Stomach (tissue), 9 donors: ENCODE results near the gene CA5A. TPM values are rescaled to one million over a fixed set of nuclear protein-coding genes. Genes with fewer than 3 reads are reported as not detected.

Experiments
- DNase-seq, 2 donors: peaks; one replicate each; pipeline versions ENCODE4 v3.0.0 to v3.0.0-alpha.2; 2013 to 2019
- H3K27ac ChIP-seq, 5 donors: fragments of 200-600 bp in 4 of 5; sonication (generic) in 4 of 5; one replicate each; pipeline ENCODE4 v1.5.1; 2013 to 2019; ENCODE audit warnings: mild to moderate bottlenecking in 1 of 5, moderate library complexity in 1 of 5
- H3K27me3 ChIP-seq, 3 donors: fragments of 200-600 bp; sonication (generic); one replicate each; pipeline ENCODE4 v1.5.1; 2017 to 2019; ENCODE audit warnings: mixed run types in 1 of 3
- H3K36me3 ChIP-seq, 4 donors: fragments of 200-600 bp; sonication (generic); 1 replicate in 3 of 4; 2 replicates in 1 of 4; pipeline ENCODE4 v1.5.1; 2016 to 2019
- H3K4me1 ChIP-seq, 4 donors: fragments of 200-600 bp; sonication (generic); one replicate each; pipeline ENCODE4 v1.5.1; 2016 to 2019
- H3K4me3 ChIP-seq, 4 donors: fragments of 200-600 bp; sonication (generic) in 3 of 4; one replicate each; pipeline ENCODE4 v1.5.1; 2016 to 2019; ENCODE audit warnings: mild to moderate bottlenecking in 1 of 4
- H3K9me3 ChIP-seq, 4 donors: fragments of 200-600 bp; sonication (generic); one replicate each; pipeline ENCODE4 v1.5.1; 2016 to 2019
- EP300 ChIP-seq: sonication (generic); formaldehyde crosslinking; IDR thresholded peaks from one replicate; pipeline ENCODE4 v1.6.1; 2017; ENCODE audit warnings: antibody characterized with exemption
- POLR2A ChIP-seq, 4 donors: fragments of 450-650 bp; IDR thresholded peaks; one replicate each; pipeline ENCODE4 v1.6.1; 2016; ENCODE audit warnings: antibody characterized with exemption in 4 of 4, control low read depth in 2 of 4, mild to moderate bottlenecking in 1 of 4, moderate library complexity in 1 of 4
- POLR2AphosphoS5 ChIP-seq, 3 donors: sonication (generic); formaldehyde crosslinking; IDR thresholded peaks; one replicate each; pipeline ENCODE4 v1.6.1; 2016; ENCODE audit warnings: antibody characterized with exemption in 3 of 3
- WGBS, 5 donors: extraction: QIAGEN DNeasy Blood & Tissue Kit in 3 of 5; methylation state at CpG; one replicate each; pipeline versions ENCODE4 v1.1.5 to v1.1.7; 2013 to 2018; 5-methylcytosine and 5-hydroxymethylcytosine counted together
- intact Hi-C: fragments of 100-400 bp; cut with DNase I; formaldehyde crosslinking; loops from one replicate; pipeline ENCODE4 v1.15.1; 2023; ENCODE audit warnings: low total_unique reads
- polyA plus RNA-seq, 3 donors: library from polyadenylated mRNA; stranded (reverse); fragments of 200-250 nt; gene quantifications; one replicate each; pipeline ENCODE4 v1.2.3, GENCODE V29; 2013
- total RNA-seq, 5 donors: library from RNA; depleted of rRNA; stranded (reverse); fragments of >200 nt; gene quantifications; one replicate each; pipeline versions ENCODE4 v1.1.0 to v1.2.3, GENCODE V29; 2014 to 2016
- TF ChIP-seq, protein P1 (sequence below), 7 experiments: fragments of 450-650 bp in 4 of 7; fragments of 200-600 bp in 3 of 7; sonication (generic) in 3 of 7; IDR thresholded peaks; one replicate each; pipeline ENCODE4 v1.5.1; 2016 to 2019; ENCODE audit warnings: antibody characterized with exemption in 7 of 7, control low read depth in 2 of 7, mild to moderate bottlenecking in 1 of 7
- donor health status: healthy with polysubstance abuse.
- donor health status: Bipolar disorder and iron deficiency.
- donor health status: healthy.

Gene CA5A
- total and polyA plus RNA-seq, 8 donors = not detected

- peak overlapping the region in 2 of 5 donors; percentile 38 to 89 for H3K27ac ChIP-seq
- no peak overlapping the region for H3K4me3 ChIP-seq
- 58 to 78% (median 74%) methylated on average over 16 to 17 of the region's 17 CpGs for WGBS, 5 donors
- H3K9me3 ChIP-seq = no peaks in the 10 kb centered on the region
- no peak for DNase-seq
- intact Hi-C loops = no loop called here
- peaks cover 28 to 88% (median 66%) of the 10 kb centered on the region in 4 donors for H3K4me1 ChIP-seq
- no peaks in the 10 kb centered on the region for H3K27me3 ChIP-seq
- peaks cover 27 to 71% (median 34%) of the 10 kb centered on the region in 4 donors for H3K36me3 ChIP-seq
- TF ChIP-seq, protein P1, sequence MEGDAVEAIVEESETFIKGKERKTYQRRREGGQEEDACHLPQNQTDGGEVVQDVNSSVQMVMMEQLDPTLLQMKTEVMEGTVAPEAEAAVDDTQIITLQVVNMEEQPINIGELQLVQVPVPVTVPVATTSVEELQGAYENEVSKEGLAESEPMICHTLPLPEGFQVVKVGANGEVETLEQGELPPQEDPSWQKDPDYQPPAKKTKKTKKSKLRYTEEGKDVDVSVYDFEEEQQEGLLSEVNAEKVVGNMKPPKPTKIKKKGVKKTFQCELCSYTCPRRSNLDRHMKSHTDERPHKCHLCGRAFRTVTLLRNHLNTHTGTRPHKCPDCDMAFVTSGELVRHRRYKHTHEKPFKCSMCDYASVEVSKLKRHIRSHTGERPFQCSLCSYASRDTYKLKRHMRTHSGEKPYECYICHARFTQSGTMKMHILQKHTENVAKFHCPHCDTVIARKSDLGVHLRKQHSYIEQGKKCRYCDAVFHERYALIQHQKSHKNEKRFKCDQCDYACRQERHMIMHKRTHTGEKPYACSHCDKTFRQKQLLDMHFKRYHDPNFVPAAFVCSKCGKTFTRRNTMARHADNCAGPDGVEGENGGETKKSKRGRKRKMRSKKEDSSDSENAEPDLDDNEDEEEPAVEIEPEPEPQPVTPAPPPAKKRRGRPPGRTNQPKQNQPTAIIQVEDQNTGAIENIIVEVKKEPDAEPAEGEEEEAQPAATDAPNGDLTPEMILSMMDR (IDR thresholded peaks at IDR 0.05) = no peak
- TF ChIP-seq EP300 = no peak
- no peak for TF ChIP-seq POLR2AphosphoS5 (IDR thresholded peaks at IDR 0.05)
- no peak for TF ChIP-seq POLR2A (IDR thresholded peaks at IDR 0.05)
These were observed 94.0 kb downstream of the CA5A start for GRCh38 chr16:87842209-87842869.

DNA sequence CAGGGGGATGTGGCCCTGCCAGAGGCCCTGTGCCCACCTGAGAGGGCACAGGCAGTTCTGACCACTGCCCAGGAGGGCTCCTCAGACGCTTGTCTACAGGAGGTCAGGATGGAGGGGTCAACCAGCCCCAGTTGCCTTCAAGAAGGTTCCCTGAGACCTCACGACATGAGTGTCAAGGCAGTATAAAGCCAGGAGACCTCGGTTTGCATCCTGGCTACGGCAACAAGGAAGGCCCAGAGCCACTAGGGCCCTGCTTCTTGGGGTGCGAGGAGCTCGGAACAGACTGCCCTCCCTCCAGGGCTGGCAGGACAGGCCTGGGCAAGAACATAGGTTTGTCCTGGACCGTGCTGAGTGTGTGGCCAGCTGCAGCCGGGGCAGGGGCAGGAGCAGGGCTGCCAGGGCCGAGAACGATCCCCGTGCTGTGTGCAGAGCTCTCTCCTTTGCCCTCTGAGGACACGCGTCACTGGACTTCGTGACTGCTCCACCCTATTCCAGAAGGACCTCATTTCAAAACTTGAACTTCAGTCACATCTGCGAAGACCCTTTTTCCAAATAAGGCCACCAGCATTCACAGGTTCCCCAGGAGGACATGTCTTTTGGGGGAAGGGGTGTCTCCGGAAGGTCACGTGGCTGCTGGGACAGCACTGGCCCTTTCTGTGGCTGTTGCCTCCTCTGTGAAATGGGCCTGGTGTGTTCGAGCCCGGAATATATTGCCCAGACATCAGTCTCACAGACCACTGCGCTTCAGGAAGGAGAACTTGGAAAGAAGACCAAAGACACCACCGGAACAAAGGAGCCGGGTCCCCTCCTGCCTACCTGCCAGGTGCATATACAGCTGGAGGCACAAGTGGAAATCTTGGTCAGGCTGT is 94.8 kb downstream of the CA5A start:
- H3K36me3 ChIP-seq = peaks cover 32 to 79% (median 41%) of the 10 kb centered on the region in 4 donors
- H3K4me1 ChIP-seq = peaks cover 21 to 80% (median 64%) of the 10 kb centered on the region in 4 donors
- DNase-seq = peak in 1 of 2 donors; percentile 65
- H3K27ac ChIP-seq = peak overlapping the region in 4 of 5 donors; percentile 26 to 89 (median 40)
- 70 to 88% (median 80%) methylated on average over 16 to 22 of the region's 22 CpGs for WGBS, 5 donors
- no peak overlapping the region for H3K4me3 ChIP-seq
- H3K27me3 ChIP-seq = no peaks in the 10 kb centered on the region
- TF ChIP-seq POLR2AphosphoS5 (IDR thresholded peaks at IDR 0.05) (peak in 1 of 3 donors; percentile 14), POLR2A (IDR thresholded peaks at IDR 0.05) (no peak)
- no peaks in the 10 kb centered on the region for H3K9me3 ChIP-seq
- intact Hi-C loops = no loop called here

GRCh38 chr16:87840271-87840978 is 95.9 kb downstream of the CA5A start:
- peaks cover 38 to 89% (median 52%) of the 10 kb centered on the region in 4 donors for H3K36me3 ChIP-seq
- H3K27me3 ChIP-seq = no peaks in the 10 kb centered on the region
- H3K9me3 ChIP-seq = no peaks in the 10 kb centered on the region
- 83 to 86% (median 83%) methylated on average over 28 to 29 of the region's 29 CpGs for WGBS, 5 donors
- no peak for TF ChIP-seq POLR2A (IDR thresholded peaks at IDR 0.05)
- no peak for TF ChIP-seq EP300
- TF ChIP-seq, protein P1 (IDR thresholded peaks at IDR 0.05) = no peak
- TF ChIP-seq POLR2AphosphoS5 (IDR thresholded peaks at IDR 0.05) = no peak
- no peak for DNase-seq
- no peak overlapping the region for H3K4me3 ChIP-seq
- H3K4me1 ChIP-seq = peaks cover 9 to 72% (median 53%) of the 10 kb centered on the region in 4 donors
- H3K27ac ChIP-seq = peak overlapping the region in 3 of 5 donors; percentile 59 to 89 (median 67)
- intact Hi-C loops = no loop called here

GRCh38 chr16:87839542-87840270 is 96.6 kb downstream of the CA5A start:
- no peak for DNase-seq
- no peaks in the 10 kb centered on the region for H3K27me3 ChIP-seq
- no peak overlapping the region for H3K4me3 ChIP-seq
- peak overlapping the region in 4 of 5 donors; percentile 29 to 89 (median 63) for H3K27ac ChIP-seq
- 58 to 84% (median 69%) methylated on average over 32 to 34 of the region's 34 CpGs for WGBS, 5 donors
- peaks cover 9 to 64% (median 50%) of the 10 kb centered on the region in 4 donors for H3K4me1 ChIP-seq
- H3K36me3 ChIP-seq = peaks cover 43 to 94% (median 58%) of the 10 kb centered on the region in 4 donors
- intact Hi-C loops = no loop called here
- no peaks in the 10 kb centered on the region for H3K9me3 ChIP-seq
- TF ChIP-seq POLR2AphosphoS5 (IDR thresholded peaks at IDR 0.05) (no peak), EP300 (no peak), POLR2A (IDR thresholded peaks at IDR 0.05) (no peak)
